ENCODE results near the gene PREX1.

PREX1 gene

DNA sequence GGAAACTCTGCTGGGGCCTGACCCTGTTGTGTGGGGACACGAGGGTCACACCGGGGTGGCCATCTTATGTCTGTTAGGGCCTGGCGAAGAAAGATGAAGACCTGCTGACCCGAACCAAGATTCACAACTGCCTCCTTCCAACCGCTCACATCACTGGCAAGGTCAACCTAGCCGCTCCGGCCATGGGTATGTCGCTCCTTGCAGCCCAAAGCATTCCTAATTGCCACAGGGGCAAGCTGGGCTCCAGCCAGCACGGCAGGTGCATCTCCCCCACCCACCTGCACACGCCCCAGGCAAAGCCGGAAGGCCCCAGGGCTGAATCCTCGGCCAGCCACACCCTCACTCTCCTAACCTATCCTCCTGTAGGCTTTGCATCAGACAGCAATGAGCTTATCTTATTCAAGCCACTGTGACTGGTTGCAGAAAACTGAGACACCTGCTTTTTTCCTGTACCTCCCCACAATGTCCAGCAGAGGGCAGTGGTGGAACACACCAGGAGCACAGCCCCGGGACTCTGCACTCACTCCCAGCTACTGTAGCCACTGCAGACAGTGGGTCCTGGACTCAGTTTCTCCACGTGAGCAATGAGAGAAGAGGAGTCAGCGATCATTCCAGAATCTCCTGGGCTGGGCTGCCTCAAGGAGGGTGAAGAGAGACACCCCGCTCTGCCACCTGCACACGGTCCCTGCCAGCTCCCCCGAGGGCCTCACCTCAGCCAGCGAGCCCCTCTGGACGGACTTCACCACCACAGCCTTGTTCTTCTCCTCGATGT, 170.2 kb downstream of the PREX1 start:
- H3K27me3 Mint-ChIP-seq (ENCODE audit: low read depth) = peaks cover 7% of the 10 kb centered on the region
- H3K9me3 Mint-ChIP-seq = peaks cover 9% of the 10 kb centered on the region
- peak overlapping the region in 1 of 3 experiments; percentile 63 for H3K27ac Mint-ChIP-seq
- H3K4me3 Mint-ChIP-seq = no peak overlapping the region
- peaks cover 20% of the 10 kb centered on the region for H3K36me3 Mint-ChIP-seq (ENCODE audit: low read depth)
- H3K4me1 Mint-ChIP-seq = peaks cover 12% of the 10 kb centered on the region
- TF ChIP-seq, protein P1, sequence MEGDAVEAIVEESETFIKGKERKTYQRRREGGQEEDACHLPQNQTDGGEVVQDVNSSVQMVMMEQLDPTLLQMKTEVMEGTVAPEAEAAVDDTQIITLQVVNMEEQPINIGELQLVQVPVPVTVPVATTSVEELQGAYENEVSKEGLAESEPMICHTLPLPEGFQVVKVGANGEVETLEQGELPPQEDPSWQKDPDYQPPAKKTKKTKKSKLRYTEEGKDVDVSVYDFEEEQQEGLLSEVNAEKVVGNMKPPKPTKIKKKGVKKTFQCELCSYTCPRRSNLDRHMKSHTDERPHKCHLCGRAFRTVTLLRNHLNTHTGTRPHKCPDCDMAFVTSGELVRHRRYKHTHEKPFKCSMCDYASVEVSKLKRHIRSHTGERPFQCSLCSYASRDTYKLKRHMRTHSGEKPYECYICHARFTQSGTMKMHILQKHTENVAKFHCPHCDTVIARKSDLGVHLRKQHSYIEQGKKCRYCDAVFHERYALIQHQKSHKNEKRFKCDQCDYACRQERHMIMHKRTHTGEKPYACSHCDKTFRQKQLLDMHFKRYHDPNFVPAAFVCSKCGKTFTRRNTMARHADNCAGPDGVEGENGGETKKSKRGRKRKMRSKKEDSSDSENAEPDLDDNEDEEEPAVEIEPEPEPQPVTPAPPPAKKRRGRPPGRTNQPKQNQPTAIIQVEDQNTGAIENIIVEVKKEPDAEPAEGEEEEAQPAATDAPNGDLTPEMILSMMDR (IDR thresholded peaks at IDR 0.05; ENCODE audit: unreplicated experiment in 3 of 3) = peak; percentile 90 to 94 (median 93)

DNA sequence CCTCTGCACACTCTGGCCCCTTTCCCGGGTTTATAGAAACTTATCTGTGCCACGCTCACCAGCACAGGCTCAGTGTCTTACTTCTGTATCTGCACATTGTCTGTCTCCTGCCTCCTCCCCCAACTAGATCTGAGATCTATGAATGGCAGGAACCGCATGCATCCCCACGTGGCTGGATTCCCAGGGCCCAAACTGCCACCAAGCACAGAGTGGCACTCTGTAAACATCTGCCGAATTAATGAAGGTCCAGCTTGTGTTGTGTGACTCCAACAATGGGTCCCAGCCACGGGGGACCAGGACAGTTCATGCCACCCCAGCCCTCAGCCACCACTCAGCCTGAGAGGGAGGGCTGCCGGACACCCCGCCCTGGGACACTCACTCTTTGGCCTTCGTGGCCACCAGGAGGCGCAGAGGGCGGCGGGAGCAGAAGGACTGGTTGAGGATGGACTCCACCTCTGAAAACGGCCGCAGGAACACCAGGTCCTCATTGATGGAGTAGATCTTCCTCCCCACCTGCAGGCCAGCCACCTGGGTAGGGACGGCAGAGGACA, 171.1 kb downstream of the PREX1 start:
- peaks cover 4% of the 10 kb centered on the region for H3K27me3 Mint-ChIP-seq (ENCODE audit: low read depth)
- H3K4me1 Mint-ChIP-seq = peaks cover 3% of the 10 kb centered on the region
- H3K36me3 Mint-ChIP-seq (ENCODE audit: low read depth) = peaks cover 20% of the 10 kb centered on the region
- H3K4me3 Mint-ChIP-seq = no peak overlapping the region
- peaks cover 9% of the 10 kb centered on the region for H3K9me3 Mint-ChIP-seq
- no peak overlapping the region for H3K27ac Mint-ChIP-seq
- TF ChIP-seq, protein P1 (IDR thresholded peaks at IDR 0.05; ENCODE audit: unreplicated experiment in 3 of 3) = no peak

DNA sequence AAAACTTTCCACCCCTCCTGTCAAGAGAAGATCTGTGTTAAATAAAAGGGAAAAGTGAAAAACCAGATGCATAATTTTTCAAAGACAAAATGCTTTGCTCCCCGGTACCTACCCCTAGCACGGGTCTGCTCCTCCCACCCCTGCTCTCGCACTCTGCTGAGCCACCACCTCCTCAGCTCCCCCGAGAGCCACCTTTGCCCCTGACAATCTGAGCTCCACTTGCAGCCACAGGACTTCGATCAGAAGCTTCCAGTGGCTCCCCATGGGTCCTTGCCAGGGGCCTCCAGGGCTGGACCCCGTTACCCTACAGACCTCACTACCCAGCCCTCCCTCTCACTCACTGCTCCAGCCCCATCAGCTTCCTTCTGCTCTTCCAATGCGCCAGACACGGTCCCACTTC, 171.7 kb downstream of the PREX1 start:
- Mint-ChIP-seq H3K27me3 (ENCODE audit: low read depth) (peaks cover 4% of the 10 kb centered on the region), H3K9me3 (peaks cover 9% of the 10 kb centered on the region), H3K4me1 (no peaks in the 10 kb centered on the region), H3K27ac (no peak overlapping the region), H3K36me3 (ENCODE audit: low read depth) (peaks cover 23% of the 10 kb centered on the region), H3K4me3 (no peak overlapping the region)
- TF ChIP-seq, protein P1 (IDR thresholded peaks at IDR 0.05; ENCODE audit: unreplicated experiment in 3 of 3) = no peak

DNA sequence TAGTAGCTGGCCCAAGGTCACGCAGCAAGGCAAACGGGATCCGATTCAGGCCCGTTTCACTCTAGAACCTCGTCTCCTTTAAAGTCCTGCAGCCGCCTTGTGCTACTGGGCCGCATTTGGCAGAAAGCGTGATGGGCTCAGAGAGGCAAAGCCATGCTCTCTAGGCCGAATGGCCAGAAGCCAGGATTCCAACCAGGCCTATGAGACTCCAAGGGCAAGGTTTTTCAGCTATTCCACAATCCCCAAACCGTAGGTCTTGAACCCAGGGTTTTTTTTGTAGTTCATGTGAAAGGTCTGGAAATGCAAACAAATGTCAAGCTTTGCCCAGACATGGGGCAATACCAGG, 174.1 kb downstream of the PREX1 start:
- Mint-ChIP-seq H3K4me1 (no peaks in the 10 kb centered on the region), H3K27me3 (ENCODE audit: low read depth) (peaks cover 4% of the 10 kb centered on the region), H3K4me3 (no peak overlapping the region), H3K9me3 (no peaks in the 10 kb centered on the region), H3K36me3 (ENCODE audit: low read depth) (peaks cover 21% of the 10 kb centered on the region), H3K27ac (no peak overlapping the region)
- TF ChIP-seq, protein P1 (IDR thresholded peaks at IDR 0.05; ENCODE audit: unreplicated experiment in 3 of 3) = no peak

DNA sequence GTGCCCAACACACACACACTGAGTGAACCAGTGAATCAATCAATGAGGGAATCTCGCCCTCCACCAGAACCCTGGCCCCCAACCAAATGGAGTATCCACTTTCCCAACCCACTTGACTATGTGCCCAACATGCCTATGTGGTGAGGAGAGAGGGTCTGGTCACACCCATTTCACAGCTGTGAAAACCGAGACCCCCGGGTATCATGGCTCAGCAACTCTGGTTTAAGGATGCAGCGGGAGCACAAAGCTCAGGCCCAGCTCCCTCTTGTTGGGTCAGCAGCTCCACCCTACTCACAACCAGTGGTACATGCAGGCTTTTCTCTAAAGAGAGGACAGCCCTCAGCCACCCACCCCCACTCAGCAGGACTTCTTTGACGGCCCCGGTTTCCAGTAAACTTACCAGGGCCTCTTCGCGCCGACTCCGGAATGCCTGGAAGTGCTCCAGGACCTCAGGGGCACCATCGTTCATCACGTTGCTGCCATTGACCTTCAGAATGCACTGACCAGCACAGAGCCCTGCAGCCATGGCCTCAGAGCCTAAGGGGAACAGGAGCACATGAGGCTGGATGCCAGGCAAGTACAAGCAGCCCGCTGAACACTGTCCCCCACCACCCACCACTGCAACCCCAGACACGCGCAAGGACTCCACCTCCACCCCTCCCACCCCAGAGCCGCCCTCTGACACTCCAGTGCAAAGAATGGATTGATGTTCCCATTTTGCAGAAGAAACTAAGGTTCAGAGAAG, 174.7 kb downstream of the PREX1 start:
- H3K27me3 Mint-ChIP-seq (ENCODE audit: low read depth) = peaks cover 4% of the 10 kb centered on the region
- no peaks in the 10 kb centered on the region for H3K4me1 Mint-ChIP-seq
- no peak overlapping the region for H3K27ac Mint-ChIP-seq
- no peak overlapping the region for H3K4me3 Mint-ChIP-seq
- H3K36me3 Mint-ChIP-seq (ENCODE audit: low read depth) = peaks cover 21% of the 10 kb centered on the region
- H3K9me3 Mint-ChIP-seq = no peaks in the 10 kb centered on the region
- TF ChIP-seq, protein P1 (IDR thresholded peaks at IDR 0.05; ENCODE audit: unreplicated experiment in 3 of 3) = no peak
